ENCODE data around the gene MPHOSPH9. TPM values are rescaled to one million over a fixed set of nuclear protein-coding genes. Genes with fewer than 3 reads are reported as not detected.
"Not testable (repeated sequence)": the region's sequence is repeated elsewhere in the genome, so short reads cannot be mapped to it uniquely, and the experiment has no call there.

The MPHOSPH9 gene
- total RNA-seq, 1 experiment from 2014 or later: 75.1 TPM

DNA sequence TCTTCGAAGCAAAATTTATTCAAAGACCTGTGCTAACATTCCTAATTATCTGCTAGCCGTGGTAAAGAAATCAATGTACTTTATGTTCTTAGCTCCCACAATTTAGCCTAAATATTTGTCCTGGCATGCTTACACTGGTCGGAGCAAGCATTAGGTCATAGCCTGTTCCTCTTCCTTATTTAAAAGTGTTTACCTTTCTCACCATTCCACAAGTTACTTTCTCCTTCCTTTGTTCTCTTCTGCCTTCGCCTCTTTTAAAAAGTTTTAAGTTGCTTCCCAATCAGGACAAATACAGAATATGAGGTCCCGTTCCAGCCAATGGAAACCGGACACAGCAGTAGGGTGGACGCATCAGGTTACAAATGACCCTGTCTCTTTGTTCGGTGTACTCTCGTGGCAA, 27.1 kb upstream of the MPHOSPH9 start:
- no peak for DNase-seq (ENCODE audit: low spot score)

DNA sequence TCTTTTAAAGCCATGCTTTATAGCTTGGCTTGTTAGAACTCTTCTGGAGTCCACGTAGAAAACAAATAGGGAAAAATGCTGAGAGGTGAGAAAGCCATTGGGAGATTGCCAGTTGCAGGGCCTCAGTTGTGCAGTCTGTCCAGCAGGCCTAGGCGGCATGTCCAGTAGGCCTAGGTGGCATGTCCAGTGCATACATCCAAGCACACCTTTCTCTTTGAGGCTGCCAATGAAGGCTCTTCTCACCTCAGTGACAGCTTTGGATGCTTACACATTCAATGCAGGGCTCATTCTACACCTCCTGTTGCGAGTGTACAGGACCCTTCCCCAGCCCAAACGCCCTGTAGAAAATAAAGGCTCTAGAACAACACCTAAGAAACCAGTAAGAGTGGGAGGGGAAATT, 25.7 kb upstream of the MPHOSPH9 start:
- DNase-seq (ENCODE audit: low spot score): no peak

DNA sequence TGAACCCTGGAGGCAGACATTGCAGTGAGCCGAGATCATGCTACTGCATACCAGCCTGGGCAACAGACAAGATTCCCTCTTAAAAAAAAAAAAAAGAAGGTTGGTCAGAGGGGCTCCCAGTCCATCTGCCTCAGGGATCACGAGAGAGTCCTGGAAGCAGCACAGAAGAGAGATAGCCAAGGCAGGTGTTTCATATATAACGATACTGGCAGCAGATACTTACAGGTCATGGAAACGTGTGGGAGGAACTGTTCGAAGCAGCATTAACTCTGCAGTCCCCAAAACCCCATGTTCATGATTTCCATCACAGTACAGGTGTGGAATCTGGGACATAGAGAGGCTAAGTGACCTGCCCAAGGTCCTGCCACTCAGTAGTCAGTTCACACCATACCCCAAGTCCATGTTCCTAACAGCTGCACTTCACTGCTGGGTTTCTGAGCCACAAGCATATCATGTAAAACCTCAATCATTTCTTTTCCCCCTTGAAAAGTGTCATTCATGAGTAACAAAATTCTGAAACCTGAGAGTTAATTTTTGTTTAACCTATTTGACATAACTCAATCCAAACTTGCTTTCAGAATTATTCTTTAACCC, 22.0 kb upstream of the MPHOSPH9 start:
- DNase-seq (ENCODE audit: low spot score): no peak

DNA sequence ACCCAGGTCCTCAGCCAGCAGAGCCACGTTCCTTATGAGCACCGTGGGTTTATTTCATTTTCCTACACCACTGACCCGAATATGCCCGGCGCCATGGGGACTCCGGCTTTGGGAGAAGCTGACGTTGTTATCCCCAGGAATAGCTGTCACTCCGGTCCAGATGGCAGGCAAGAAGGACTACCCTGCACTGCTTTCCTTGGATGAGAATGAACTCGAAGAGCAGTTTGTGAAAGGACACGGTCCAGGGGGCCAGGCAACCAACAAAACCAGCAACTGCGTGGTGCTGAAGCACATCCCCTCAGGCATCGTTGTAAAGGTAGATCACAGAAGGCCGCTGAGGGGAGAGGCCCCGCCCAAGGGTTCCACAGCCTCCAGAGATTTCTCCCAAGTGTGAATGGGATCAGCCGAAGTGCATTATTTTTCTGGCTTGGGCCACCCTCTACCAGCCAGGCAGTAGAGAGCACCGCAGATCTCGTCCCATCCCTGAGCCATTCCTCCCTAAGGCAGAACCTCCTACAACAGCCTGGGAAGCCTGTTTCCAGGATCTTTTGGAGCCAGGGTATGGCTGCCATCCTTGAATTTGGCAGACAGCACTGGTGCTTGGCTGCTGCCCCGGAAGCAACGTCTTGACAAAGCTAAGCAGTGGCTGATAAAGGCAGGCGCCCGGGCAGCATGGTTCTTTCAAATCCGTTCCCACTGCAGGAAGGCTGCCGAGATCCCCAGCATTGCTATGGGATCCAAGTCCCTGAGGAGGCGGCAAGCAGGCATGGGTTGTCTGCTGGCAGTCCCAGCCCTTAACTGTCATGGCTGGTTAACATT, 20.9 kb upstream of the MPHOSPH9 start:
- no peak for DNase-seq (ENCODE audit: low spot score)

DNA sequence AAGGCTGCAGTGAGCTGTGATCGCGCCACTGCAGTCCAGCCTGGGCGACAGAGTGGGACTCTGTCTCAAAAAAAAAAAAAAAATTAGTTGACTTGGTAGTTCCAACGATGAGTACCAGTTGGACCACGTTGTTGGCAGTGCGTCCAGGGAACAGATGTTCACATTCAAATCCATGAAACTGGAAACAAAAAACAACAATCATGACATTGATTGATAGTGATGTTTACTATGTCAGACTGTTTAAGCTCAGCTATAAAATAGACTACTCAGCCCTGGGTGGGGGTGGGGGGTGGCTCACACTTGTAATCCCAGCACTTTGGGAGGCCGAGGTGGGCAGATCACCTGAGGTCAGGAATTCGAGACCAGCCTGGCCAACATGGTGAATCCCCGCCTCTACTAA, 19.4 kb upstream of the MPHOSPH9 start:
- DNase-seq (ENCODE audit: low spot score): not testable (repeated sequence)

DNA sequence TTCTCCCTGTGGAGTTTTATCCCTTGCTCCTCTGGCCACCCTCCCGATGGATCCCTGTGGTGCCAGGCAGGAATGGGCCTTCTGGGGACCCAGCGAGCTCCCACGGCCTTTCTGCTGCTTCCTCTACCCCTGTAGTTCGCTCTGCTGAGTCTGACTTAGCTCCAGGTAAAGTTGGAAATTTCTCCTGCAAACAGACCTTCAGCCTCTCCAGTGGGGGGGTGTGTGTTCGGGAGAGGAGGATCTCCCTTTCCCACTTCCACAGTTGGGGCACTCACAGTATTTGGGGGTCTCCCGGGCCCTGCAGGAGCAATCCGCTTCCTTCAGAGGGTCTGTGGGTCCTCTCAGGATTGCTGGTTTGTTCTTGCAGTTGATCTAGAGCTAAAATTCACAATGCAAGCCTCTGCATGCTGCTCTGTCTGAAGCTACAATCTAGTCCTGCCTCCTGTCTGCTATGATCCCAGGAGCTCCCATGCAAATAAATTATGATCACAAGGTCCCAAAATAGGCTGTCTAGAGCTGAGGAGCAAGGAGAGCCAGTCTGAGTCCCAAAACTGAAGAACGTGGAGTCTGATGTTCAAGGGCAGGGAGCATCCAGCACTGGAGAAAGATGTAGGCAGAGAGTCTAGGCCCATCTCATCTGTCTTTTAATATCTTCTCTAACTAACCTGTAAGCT, 18.6 kb upstream of the MPHOSPH9 start:
- no peak for DNase-seq (ENCODE audit: low spot score)

DNA sequence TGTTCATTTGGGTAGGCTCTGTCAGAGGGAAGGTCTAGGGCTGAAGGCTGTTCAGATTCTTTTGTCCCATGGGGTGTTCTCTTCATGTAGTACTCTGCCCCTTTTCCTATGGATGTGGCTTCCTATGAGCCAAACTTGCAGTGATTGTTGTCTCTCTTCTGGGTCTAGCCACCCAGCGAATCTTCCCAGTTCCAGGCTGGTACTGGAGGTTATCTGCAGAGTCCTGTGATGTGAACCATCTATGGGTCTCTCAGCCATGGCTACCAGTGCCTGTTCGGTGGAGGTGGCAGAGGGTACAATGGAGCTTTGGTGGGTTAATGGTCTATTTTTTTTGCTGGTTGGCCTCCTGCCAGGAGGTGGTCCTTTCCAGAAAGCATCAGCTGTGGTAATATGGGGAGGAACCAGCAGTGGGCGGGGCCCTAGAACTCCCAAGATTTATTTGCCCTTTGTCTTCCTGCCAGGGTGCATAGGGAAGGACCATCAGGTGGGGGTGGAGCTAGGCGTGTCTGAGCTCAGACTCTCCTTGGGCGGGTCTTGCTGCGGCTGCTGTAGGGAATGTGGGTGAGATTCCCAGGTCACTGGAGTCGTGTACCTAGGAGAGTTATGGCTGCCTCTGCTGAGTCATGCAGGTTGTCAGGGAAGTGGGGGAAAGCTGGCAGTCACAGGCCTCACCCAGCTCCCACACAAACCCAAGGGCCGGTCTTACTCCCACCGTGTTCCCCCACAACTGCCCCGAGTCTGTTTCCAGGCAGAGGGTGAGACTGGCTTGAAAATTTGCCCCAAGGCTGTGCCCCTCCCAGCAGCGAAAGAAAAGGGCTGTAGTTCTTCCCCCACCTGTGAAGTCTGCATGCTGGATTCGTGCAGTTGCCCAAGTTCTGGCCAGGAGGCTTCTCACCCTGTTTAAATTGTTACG, 17.8 kb upstream of the MPHOSPH9 start:
- peak; percentile 92 for DNase-seq (ENCODE audit: low spot score)

DNA sequence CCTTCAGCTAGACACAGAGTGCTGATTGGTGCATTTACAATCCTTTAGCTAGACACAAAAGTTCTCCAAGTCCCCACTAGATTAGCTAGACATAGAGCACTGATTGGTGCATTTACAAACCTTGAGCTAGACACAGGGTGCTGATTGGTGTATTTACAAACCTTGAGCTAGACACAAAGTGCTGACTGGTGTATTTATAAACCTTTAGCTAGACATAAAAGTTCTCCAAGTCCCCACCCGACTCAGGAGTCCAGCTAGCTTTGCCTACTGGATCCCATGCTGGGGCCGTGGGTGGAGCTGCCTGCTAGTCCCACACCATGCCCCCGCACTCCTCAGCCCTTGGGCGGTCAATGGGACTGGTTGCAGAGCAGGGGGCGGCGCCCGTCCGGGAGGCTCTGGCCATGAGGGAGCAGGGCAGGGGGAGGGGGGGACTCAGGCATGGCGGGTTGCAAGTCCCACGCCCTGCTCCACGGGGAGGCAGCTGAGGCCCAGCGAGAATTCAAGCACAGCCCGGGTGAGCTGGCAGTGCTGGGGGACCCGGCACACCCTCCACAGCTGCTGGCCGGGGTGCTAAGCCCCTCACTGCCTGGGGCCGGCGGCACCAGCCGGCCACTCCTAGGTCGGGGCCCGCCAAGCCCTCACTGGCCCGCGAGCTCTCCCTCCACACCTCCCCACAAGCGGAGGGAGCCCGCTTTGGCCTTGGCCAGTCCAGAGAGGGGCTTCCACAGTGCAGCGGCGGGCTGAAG, 16.2 kb upstream of the MPHOSPH9 start:
- DNase-seq (ENCODE audit: low spot score): not testable (repeated sequence)

DNA sequence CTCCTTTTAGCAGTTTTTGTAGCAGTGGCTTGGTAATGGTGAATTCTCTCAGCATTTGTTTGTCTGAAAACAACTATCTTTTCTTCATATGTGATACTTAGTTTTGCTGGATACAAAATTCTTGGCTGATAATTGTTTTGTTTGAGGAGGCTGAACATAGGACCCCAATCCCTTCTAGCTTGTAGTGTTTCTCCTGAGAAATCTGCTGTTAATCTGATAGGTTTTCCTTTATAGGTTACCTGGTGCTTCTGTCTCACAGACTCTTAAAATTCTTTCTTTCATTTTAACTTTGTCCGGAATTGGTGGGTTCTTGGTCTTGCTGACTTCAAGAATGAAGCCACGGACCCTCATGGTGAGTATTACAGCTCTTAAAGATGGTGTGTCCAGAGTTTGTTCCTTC, 15.2 kb upstream of the MPHOSPH9 start:
- DNase-seq (ENCODE audit: low spot score): not testable (repeated sequence)

DNA sequence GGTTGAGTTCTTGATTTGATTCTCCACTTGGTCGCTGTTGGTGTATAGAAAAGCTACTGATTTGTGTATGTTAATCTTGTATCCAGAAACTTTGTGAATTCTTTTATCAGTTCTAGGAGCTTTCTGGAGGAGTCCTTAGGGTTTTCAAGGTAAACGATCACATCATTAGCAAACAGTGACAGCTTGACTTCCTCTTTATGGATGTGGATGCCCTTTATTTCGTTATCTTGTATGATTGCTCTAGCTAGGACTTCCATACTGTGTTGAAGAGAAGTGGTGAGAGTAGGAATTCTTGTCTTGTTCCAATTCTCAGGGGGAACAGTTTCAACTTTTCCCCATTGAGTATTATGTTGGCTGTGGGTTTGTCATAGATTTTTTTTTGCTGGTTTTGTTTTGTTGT, 12.7 kb upstream of the MPHOSPH9 start:
- no peak for DNase-seq (ENCODE audit: low spot score)

DNA sequence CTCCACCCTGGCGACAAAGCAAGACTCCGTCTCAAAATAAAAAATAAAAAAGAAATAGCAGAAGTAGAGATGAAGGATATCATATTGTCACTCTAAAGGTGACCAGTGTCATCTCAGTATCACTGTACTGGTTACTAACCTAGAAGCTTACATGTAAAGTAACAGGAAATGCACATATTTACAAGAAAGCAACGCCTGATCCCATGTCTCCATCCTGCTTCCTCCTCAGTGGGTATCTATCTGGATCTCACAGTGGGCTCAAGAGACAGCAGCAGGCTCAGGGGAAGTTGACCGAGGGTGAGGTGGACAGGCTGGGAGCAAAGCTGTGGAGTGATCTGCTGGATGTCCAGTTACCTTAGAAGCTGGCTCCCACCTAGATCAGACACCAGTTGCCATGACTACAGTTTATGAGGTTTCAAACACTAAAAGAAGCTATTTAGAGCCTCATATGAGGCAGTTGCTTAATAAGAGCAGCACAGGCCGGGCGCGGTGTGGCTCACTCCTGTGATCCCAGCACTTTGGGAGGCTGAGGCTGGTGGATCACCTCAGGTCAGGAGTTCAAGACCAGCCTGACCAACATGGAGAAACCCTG, 10.8 kb upstream of the MPHOSPH9 start:
- DNase-seq (ENCODE audit: low spot score): no peak

DNA sequence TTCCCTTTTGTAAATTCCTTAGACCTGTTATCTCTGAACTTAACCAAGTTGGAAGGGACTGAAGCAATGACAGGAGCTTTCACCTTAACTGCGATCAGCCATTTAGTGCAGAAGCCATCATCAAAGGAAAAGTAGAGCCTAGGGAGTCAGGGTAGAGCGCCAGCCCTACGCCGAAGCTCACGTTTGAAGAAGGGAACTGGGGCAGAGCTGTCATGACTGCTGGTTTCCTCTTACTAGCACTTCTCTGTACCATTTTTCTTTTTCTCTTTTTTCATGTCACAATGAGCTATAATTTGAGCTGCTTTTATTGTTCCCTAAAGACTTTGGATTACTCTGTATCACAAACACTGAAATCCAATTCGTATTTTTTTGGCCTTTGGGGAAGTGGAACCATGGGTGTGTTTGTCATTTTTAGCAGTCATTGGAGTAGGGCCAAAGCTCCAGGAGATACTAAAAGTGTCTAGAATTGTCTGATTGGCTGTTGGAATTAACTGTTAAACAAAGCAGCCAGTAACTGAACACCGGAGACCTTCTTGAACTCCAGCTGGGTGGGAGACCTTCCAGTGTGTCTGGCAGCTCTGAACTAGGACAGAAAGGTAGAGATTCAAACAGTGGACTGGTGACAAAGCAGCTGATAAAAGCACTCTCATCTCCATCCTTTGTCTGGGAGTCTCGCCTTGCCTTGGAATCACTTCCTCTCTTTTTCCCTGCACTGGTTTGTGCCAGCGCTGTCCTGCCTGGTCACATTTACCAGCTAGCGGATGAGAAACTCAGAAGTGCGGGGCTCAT, 9.4 kb upstream of the MPHOSPH9 start:
- no peak for DNase-seq (ENCODE audit: low spot score)

DNA sequence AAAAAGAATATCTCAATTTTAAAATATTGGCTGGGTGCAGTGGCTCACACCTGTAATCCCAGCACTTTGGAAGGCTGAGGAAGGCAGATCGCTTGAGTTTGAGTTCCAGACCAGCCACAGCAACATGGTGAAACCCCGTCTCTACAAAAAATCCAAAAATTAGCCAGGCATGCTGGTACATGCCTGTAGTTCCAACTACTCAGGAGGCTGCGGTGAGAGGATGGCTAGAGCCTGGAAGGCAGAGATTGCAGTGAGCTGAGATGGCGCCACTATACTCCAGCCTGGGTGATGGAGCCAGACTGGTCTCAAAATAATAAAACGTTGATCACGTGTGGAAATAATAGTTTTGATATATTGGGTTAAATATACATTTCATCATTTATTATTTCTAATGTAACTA, 6.0 kb upstream of the MPHOSPH9 start:
- no peak for DNase-seq (ENCODE audit: low spot score)

DNA sequence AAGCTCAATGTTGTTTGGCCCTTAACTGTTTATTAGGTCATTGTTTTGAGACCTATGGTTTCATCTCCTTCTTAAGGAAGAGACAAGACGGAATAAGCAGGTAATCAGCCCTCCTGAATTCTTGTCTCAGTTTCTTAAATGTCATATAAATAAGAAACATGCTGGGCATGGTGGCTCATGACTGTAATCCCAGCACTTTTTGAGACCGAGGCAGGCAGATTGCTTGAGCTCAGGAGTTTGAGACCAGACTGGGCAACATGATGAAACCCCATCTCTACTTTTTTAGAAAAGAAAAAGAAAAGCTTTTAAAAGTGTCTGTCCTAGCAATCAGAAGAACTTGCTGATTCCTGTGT, 5.4 kb upstream of the MPHOSPH9 start:
- DNase-seq (ENCODE audit: low spot score): no peak

DNA sequence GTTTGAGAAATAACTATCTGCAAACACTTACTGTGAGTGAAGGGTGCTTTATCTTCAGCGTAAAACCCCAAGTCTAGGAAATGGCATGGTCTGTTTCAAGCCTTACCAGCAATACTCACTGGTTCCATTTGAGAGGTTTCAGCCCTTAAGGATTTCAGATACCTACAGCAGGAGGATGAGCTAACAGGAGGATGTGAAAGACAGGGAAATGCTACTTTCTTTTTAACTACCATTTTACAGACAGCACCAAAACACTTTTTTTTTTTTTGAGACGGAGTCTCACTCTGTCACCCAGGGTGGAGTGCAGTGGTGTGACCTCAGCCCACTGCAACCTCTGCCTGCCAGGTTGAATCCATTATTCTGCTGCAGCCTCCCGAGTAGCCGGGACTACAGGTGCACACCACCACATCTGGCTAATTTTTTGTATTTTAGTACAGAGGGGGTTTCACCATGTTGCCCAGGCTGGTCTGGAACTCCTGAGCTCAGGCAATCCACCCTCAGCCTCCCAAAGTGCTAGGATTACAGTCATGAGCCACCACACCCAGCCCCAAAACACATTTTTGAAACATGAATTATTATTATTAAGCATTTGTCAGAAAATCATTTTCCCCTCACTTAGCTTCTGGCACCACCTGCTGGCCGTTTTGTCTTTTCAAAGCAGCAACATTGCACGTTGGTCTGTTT, 4.8 kb upstream of the MPHOSPH9 start:
- DNase-seq (ENCODE audit: low spot score): peak; percentile 35

DNA sequence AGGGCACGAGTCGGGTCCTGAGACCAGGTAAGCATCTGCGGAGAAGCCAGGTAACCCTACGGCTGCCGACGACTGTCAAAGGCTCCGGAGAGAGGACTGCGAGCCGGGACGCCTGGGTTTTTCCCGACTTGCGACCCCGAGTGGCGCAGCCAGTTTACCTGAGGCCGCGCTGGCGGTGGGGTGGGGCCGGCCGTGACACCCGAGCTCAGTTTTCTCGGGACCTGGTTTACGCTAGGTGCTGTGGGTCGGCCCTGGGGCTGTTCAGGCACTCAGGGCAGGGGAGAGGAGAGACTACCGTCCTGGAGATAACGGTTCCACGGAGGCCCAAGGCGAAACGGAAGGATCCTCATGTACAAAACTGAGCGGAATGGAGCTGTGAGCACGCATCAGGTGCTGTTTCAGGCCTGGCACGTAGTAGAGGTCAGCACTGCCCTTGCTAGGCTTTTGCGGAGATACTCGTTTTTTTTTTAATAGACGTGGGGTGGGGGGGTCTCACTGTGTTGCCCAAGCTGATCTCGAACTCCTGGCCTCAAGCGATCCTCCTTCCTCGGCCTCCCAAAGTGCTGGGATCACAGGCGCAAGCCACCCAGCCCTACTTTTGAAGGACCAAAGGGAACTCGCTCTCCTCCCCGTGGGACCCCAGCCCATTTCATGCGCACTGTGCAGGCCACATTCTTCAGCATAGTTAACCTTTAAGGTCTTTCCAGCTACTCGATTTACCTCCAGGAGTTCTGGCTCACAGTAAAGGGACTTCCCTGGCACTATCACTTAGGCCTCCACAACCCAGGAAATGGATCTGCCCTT, 766 bp upstream of the MPHOSPH9 start:
- no peak for DNase-seq (ENCODE audit: low spot score)

DNA sequence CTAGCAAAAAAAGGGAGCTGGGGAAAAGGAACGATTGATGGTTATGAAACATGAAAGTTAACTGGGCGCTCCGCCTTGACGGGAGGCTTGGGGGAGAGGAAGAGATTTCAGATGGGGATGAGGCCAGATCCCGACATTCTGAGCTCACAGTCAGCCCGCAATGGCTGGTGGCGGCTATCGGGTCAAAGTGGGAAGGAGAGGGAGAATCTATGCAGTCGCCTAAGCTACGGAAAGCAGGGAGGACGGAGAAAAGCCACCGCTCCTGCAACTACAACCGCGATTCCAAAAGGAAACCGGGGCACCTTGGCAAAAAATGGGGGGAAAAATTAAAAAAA, 502 bp downstream of the MPHOSPH9 start:
- no peak for DNase-seq (ENCODE audit: low spot score)

DNA sequence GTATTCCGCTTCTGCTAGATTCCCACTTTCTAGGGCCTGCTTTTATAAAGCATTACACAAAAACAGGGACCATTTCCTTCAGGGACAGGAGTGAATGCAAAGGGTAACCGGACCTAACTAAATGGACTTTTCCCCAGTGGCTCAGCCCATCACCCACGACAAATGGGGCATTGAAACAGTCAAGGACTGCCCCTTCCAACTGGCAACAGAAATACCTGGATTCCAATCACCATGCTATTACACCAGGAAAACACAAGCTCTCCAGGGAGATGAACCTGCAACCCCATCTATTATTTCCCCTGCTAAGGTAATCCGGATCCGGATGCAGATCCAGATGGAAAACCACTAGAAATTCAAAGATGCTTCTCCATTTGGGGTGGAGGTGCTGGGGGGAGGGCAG, 1.0 kb downstream of the MPHOSPH9 start:
- DNase-seq (ENCODE audit: low spot score): no peak

DNA sequence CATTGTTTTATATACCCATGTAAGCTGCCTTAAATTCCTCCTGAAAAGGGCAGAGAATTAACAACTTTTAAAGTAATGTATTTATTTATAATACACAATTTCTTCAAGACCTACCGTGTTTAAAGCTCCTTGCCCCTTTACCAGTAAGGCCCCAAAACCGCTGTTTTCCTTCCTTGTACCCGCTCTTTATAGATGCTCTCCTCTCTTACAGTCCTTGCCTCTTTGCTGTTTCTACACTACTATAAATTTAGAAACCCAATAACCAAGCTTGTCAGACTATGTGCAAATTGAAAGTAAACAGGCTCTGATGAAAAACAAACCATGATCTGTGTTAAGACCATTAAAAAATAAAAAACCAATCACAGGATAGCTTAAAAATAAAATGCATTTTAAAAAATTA, 3.9 kb downstream of the MPHOSPH9 start:
- no peak for DNase-seq (ENCODE audit: low spot score)

All from A172 (cell line).